Sigmoid colon (tissue), 7 donors: ENCODE results near the gene NUCB2. TPM values are rescaled to one million over a fixed set of nuclear protein-coding genes. Genes with fewer than 3 reads are reported as not detected.

ENCODE experiments used
- DNase-seq: peaks from one replicate; pipeline ENCODE4 v3.0.0-alpha.2; 2019
- H3K27ac ChIP-seq, 4 donors: fragments of 200-600 bp; sonication (generic); one replicate each; pipeline ENCODE4 v1.5.1; 2016 to 2019; ENCODE audit warnings: mild to moderate bottlenecking in 1 of 4
- H3K27me3 ChIP-seq, 3 donors: fragments of 200-600 bp; sonication (generic); one replicate each; pipeline ENCODE4 v1.5.1; 2019; ENCODE audit warnings: mild to moderate bottlenecking in 1 of 3
- H3K36me3 ChIP-seq, 4 donors: fragments of 200-600 bp; sonication (generic); one replicate each; pipeline ENCODE4 v1.5.1; 2016 to 2019
- H3K4me1 ChIP-seq, 4 donors: fragments of 200-600 bp; sonication (generic); one replicate each; pipeline ENCODE4 v1.5.1; 2017 to 2019
- H3K4me3 ChIP-seq, 4 donors: fragments of 200-600 bp; sonication (generic); one replicate each; pipeline ENCODE4 v1.5.1; 2017 to 2019; ENCODE audit warnings: mild to moderate bottlenecking in 2 of 4, moderate library complexity in 1 of 4
- H3K9me3 ChIP-seq, 4 donors: fragments of 200-600 bp in 3 of 4; sonication (generic) in 3 of 4; one replicate each; pipeline versions ENCODE4 v1.5.1 to v1.6.1; 2013 to 2019
- CTCF ChIP-seq, 4 experiments: fragments of 450-650 bp in 3 of 4; fragments of 200-600 bp in 1 of 4; IDR thresholded peaks; one replicate each; pipeline ENCODE4 v1.5.1; 2016 to 2019; ENCODE audit warnings: antibody characterized with exemption in 4 of 4, mild to moderate bottlenecking in 3 of 4, moderate library complexity in 2 of 4
- EP300 ChIP-seq, 4 donors: sonication (generic); formaldehyde crosslinking; IDR thresholded peaks; one replicate each; pipeline ENCODE4 v1.6.1; 2017; ENCODE audit warnings: antibody characterized with exemption in 4 of 4
- POLR2A ChIP-seq, 2 donors: fragments of 450-650 bp; IDR thresholded peaks; one replicate each; pipeline ENCODE4 v1.6.1; 2016; ENCODE audit warnings: antibody characterized with exemption in 2 of 2, mild to moderate bottlenecking in 2 of 2, moderate library complexity in 2 of 2
- POLR2AphosphoS5 ChIP-seq, 4 donors: sonication (generic); formaldehyde crosslinking; IDR thresholded peaks; one replicate each; pipeline ENCODE4 v1.6.1; 2017; ENCODE audit warnings: antibody characterized with exemption in 4 of 4
- WGBS, 2 donors: extraction: QIAGEN DNeasy Blood & Tissue Kit; methylation state at CpG; one replicate each; pipeline ENCODE4 v1.1.7; 2013; 5-methylcytosine and 5-hydroxymethylcytosine counted together
- intact Hi-C: fragments of 100-400 bp; cut with DNase I; formaldehyde crosslinking; loops from one replicate; pipeline ENCODE4 v1.15.1; 2023
- polyA plus RNA-seq, 3 donors: library from polyadenylated mRNA; stranded (reverse); fragments of 200-250 nt; gene quantifications; one replicate each; pipeline ENCODE4 v1.2.3, GENCODE V29; 2013
- total RNA-seq, 4 donors: library from RNA; depleted of rRNA; stranded (reverse); fragments of >200 nt; gene quantifications; one replicate each; pipeline ENCODE4 v1.1.0, GENCODE V29; 2016
- donor health status: healthy with polysubstance abuse.
- donor health status: Bipolar disorder and iron deficiency.
- donor health status: healthy.

The NUCB2 gene
- total and polyA plus RNA-seq, 7 donors: 19.8 to 68.3 (median 39.2) TPM

GRCh38 chr11:17381156-17381555, 104.6 kb downstream of the NUCB2 start:
- DNase-seq: no peak
- no peaks in the 10 kb centered on the region for H3K9me3 ChIP-seq
- H3K27me3 ChIP-seq: no peaks in the 10 kb centered on the region
- TF ChIP-seq POLR2A (IDR thresholded peaks at IDR 0.05) (no peak), CTCF (IDR thresholded peaks at IDR 0.05) (no peak), POLR2AphosphoS5 (IDR thresholded peaks at IDR 0.05) (no peak), EP300 (IDR thresholded peaks at IDR 0.05) (no peak)
- H3K4me3 ChIP-seq: no peak overlapping the region
- no peaks in the 10 kb centered on the region for H3K36me3 ChIP-seq
- peaks cover 0 to 2% (median 0%) of the 10 kb centered on the region in 4 donors for H3K4me1 ChIP-seq
- 79 to 83% methylated on average over 4 of the region's 4 CpGs for WGBS, 2 donors
- no peak overlapping the region for H3K27ac ChIP-seq
- intact Hi-C loops: no loop called here

Other genes starting within 250 kb of the NUCB2 start
- gene RPS13, start 199.1 kb upstream of the NUCB2 start, total RNA-seq: 1,000 to 10,000 TPM; 1,670 to 3,514 (median 2,481) TPM
- gene RPS13, start 199.1 kb upstream of the NUCB2 start, polyA plus RNA-seq: 1,000 to 10,000 TPM; 2,265 to 3,429 (median 2,376) TPM
- gene PIK3C2A, start 68.8 kb upstream of the NUCB2 start, total RNA-seq: 10 to 100 TPM; 52.9 to 72.6 (median 65.7) TPM
- gene PIK3C2A, start 68.8 kb upstream of the NUCB2 start, polyA plus RNA-seq: 10 to 100 TPM in 1 of 3 donors, 1 to 10 TPM in 2; 6.0 to 10.0 (median 9.7) TPM
- gene NCR3LG1, start 75.1 kb downstream of the NUCB2 start, total RNA-seq: 1 to 10 TPM; 1.4 to 2.9 (median 2.1) TPM
- gene NCR3LG1, start 75.1 kb downstream of the NUCB2 start, polyA plus RNA-seq: 1 to 10 TPM in 1 of 3 donors, under 1 TPM in 1, not detected in 1; 0.69 to 4.6 TPM
- gene KCNJ11, start 111.9 kb downstream of the NUCB2 start, total RNA-seq: under 1 TPM; 0.16 to 0.71 (median 0.34) TPM
- 1 to 10 TPM in 1 of 3 donors, under 1 TPM in 2; 0.60 to 1.6 (median 0.92) TPM for gene KCNJ11, start 111.9 kb downstream of the NUCB2 start, polyA plus RNA-seq
- gene ABCC8, start 200.1 kb downstream of the NUCB2 start, total RNA-seq: 1 to 10 TPM; 1.8 to 9.7 (median 3.9) TPM
- 1 to 10 TPM in 2 of 3 donors, under 1 TPM in 1; 0.23 to 4.2 (median 2.6) TPM for gene ABCC8, start 200.1 kb downstream of the NUCB2 start, polyA plus RNA-seq